GM19351 (cell line): Measurements from ENCODE around the gene ARHGAP26.

Source experiments
- ATAC-seq: cut with Tn5 transposase; IDR thresholded peaks from one replicate; pipeline ENCODE4 v1.9.1; 2021; ENCODE audit warnings: mild to moderate bottlenecking, moderate library complexity; ENCODE audit not compliant: unreplicated experiment

ARHGAP26 gene

DNA sequence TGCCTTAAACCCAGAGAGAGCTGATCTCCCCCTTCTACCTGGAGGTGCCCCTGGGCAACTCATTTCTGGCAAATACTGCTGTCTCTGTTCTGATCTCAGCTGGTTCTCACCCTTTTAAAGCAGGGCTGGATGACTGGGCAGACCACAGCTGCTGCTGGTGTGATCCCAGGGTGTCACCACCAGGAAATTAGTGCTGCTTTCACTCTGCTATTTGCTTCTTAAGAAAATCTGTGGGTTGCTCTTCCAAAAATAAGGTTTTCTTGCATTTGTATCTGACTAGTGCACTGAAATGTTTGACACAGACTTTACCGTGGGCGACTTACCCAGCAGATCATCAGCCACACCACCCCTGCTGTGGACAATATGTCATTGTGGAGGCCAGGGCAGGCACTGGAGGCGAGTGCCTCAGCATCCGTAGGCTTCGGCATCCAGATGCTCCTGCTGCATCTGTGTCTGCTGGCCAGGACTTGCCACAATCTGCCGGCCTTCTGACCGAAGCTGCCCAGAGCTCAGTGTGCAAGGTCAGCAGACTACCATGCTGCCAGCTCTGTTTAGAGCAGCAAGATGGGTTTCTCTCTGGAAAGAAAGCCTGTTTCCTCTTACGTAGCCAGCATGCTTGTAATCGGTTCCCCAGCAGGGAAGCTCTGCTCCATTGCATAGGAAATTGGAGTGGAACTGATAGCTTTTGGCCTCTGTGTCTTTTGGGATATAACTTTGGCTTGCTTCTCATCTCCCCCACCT is 13.6 kb downstream of the ARHGAP26 start:
- ATAC-seq = peak; percentile 81

DNA sequence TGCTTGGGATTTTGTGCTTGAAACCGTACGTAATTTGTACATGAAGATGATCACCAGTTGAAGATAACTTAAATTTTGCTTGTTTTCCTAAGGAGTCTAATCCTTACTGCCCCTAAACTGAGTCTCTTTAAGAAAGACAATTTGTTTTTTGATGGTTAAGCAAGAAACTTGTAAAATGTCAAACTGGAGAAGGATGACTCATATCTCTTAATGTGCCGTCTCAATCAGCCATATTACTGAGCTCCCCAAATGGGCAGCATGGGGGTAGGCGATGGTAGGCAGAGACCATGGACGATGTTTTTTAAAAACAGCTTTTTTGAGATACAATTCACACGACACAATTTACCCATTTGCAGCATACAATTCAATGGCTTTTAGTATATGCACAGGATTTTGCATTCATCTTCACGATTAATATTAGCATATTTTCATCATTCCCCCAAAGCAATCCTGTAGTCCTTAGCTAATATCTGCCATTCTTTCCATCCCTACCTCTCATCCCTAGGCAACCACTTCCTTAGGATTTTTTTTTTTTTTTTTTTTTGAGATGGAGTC is 14.3 kb downstream of the ARHGAP26 start:
- ATAC-seq = no peak

DNA sequence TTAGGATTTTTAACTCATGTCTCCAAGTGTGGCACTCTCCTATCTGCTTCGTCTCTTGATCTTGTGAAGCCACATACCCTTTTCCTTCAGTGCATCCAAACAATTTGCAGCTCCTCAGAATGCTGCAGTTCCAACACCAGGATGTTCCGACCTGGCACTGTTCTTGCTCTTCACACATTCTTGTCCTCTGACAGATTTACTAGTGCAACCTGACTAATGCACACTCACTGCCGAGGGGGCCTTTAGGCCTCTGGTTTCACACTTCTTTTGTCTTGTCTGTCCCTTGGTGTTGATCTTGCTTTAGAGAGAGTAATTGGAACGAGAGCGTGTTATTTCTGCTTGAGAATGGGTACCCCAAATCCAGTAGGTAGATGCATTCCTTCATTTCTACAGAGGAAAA is 15.0 kb downstream of the ARHGAP26 start:
- no peak for ATAC-seq

DNA sequence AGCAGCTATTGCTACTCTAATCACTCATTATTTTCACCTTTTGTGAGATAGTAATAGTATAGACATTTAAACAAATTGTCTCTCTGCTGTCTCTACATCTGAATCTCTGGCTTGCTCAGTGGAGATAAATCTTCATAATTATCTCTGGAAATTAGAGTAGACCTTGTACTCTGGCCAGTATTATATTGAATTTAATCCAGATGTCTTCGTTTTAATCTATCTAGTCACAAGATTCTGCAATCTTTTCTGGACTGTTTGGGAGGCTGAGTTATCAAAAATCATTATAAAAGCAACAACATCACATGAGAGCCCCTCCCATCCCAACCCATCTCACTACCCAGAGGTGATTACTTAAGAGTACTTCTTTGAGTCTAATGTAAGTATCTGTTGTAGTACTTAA is 19.0 kb downstream of the ARHGAP26 start:
- ATAC-seq = no peak

DNA sequence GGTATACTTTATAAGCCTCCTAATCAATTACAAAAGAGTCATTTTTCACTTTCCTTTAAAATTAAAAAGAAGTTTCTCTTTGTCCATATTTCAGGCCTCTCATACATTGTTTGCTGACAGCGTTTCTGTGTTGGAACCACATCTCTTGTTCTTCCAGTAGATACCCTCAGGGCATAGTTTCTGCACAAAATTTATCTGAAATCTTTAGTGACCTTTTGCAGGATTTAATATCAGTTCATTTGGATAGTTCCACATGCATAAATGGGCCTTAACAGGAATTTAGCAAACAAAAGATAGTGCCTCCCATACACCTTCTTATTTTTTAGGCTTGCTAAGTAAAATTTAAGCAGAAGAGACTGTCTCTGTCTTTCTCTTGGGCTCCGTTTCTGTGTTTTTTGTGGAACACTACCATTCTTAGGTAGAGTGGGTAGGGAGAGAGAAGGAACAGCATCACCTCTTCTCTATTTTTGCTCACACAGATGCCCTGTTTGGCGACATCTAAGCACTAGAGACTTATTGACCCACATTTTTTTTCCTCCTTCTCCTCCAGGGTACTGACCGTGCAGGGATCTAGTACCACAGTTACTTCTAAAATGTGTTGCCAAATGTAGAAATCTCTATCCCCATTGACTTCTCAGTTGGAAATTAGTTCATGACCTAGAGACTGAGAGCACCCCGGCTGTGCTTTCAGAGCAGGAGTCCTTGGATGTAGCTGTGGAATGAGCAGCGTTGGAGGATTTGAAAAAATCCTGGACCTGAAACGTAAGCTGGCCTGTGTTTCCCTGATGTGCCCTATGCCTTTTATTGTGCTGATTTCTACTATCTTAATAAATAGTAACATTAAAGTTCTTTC is 22.1 kb downstream of the ARHGAP26 start:
- ATAC-seq = no peak

DNA sequence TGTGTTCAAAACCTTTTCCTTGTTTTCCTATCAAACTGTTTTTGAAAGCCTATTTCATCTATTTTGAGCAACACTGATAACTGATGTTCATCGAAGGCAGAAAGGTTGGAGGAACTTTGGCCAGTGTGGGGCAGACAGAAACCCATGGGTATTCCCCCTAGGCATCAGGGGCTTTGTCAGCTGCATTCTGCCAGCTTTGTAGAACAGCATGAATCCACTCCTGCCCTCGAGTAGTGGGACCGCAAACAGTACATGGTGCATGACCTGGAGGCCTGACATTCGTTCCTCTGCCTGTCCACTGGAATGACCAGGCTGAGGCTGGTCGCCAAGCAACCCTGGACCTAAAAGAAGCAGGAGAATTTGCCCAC is 22.7 kb downstream of the ARHGAP26 start:
- ATAC-seq = no peak

DNA sequence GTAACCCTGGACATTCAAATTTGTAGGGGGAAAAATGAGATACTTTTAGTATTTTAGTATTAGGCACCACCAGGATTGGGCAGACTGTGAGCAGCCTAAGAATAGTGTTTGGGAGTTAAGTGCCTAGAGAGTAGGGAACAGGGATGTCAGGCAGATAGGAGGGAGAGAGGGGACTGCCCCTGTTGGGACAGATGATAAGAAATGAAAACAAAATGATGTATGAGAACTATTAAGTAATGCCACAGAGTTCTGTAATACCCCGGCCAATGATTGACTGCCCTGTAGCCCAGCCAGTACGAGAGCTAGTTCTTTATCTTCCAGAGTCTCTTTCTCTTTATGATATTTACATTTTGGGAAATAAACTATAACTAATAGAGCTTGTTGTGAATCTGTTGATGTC is 24.4 kb downstream of the ARHGAP26 start:
- no peak for ATAC-seq

DNA sequence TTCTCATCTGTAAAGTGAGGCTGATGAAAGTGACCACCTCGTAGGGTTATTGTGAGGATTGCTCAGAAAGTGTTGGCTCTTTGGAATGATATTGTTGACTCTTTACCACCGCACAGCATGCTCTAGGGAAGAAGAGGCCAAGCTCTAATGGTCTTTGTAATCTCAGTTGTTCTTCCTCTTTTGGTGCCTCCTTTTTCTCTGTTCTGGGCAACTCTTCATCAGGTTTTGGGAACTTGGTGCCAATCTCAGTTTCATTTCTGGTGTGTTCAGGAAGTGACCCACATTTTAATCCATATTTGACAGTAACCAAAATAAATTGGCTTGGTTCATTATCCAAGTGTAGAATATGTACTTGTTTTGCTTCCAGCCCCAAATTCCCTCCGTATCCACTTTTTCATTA is 25.1 kb downstream of the ARHGAP26 start:
- no peak for ATAC-seq

DNA sequence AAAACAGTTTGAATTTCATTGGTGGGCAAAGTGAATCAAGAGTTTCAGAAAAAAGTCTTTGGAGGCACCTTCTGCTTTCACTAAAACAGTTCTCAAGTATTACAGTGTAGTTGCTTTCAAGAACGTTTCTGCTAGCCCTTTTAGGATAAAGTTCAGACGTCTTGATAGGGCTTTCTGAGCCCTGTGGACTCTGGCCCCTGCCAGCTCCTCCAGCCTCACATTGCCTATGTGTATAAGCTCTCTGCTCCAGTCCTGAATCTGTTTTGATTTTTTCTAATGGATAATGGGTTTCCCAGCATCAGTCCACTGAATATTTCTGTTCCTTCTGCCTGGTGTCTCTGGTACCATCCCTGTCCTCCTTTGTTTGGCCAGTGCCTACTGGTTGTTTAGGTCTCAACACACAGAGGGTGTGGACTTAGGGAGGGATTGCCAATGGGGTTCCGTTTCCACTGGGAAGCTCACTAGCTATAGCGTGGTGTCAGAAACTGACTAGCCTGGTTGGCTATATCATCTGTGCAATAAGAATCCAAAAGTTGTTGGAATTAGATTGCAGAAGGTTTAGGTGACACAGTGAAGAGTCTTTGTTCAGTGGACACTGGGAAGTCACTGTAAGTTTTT is 26.4 kb downstream of the ARHGAP26 start:
- no peak for ATAC-seq

DNA sequence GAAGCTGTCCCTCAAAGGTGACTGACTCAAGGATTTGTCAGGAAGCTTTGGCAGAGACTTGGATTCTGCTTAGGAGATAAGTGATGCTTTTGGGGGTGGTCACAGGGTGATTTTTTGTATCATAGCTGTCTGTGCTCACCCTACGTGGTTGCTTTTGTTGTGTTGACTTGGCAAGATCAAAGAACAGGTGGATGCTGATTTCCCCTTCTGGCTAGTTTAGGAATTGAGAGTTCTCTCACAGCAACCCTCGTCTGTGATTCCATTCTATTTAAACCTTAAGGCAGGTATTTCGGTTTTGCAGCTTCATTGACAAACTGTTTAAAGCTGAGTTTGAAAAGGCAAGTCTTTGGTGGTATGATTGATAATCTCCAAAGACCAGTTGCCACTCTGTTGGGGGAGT is 27.2 kb downstream of the ARHGAP26 start:
- ATAC-seq = no peak

DNA sequence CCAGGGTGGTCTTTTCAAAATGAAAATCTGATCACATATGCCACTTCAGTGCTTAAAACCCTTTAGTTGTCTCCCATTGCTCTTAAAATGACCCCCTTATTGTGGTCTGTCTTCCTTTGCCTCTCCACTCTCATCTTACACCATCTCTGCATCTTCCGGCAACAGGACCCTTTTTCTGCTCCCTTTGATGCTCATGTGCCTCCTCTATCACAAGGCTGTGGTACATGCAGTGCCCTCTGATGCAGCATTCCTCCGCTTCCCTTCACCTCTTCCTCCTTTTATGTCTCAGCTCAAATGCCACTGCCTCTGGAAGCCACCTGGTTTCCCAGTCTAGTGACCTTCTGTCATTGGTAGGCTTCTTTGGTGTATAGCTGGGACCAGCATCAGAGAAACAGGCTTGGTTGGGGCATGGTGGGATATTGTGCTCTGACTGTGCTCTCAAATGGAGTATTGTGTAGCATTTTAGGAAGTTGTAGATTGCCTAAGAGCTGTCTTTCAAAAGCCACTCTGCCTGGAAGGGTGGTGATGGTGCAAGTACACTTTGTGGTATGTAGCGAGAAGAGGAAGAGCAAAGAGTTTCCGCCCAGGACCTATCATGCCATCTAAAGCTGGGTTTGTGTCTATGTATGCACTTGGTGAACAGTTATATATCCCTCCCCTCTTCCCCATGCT is 28.1 kb downstream of the ARHGAP26 start:
- ATAC-seq = no peak

DNA sequence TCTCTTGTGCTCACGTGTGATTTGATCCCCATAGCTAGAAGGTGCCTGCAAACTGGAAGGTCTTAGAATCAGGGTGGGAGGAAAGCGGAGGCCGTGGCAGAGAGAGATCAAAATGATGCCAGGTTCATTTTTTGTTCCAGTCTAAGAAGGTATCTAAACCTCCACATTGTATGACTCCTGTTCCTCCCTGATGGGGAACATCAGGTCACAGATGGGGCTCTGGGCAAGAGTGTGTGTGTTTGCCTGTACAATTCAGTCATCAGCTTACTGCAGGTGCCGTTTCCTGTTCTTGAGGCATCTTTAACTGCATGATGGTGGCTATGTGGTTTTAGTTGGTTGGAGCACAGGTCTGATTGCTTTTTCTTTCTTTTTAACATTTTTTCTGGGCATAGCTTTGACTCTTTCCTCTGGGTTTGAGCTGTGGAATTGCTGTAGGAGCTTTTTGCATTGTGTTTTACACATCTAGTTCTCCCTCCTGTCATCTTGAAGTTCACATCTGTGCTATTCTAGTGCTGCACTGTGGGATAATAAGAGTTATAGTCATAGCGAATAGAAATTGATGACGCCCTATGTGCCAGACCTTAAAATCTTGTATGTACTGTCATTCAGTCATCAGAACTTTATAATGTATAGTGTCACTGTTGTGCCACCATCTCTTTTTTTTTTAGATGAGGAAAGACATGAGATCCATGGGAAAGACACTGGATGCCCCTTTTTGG is 30.8 kb downstream of the ARHGAP26 start:
- ATAC-seq = peak; percentile 94

DNA sequence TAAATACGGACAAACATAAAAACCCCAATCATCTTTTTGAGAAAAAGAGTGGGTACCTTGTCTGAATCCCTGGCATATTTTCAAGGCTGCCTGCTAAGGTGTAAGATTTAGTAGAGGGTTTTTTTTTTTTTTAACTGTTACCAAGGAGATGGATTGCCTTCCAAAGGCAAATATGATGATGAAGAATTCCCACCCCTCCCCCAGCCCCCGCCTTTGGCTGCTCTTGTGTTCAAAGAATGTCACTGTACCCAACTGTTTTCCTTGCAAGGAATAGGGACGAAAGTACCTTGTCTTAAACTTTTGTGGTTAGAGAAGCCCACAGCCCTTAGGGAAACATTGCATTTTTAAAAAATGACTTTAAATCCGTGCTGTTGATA is 31.3 kb downstream of the ARHGAP26 start:
- no peak for ATAC-seq

DNA sequence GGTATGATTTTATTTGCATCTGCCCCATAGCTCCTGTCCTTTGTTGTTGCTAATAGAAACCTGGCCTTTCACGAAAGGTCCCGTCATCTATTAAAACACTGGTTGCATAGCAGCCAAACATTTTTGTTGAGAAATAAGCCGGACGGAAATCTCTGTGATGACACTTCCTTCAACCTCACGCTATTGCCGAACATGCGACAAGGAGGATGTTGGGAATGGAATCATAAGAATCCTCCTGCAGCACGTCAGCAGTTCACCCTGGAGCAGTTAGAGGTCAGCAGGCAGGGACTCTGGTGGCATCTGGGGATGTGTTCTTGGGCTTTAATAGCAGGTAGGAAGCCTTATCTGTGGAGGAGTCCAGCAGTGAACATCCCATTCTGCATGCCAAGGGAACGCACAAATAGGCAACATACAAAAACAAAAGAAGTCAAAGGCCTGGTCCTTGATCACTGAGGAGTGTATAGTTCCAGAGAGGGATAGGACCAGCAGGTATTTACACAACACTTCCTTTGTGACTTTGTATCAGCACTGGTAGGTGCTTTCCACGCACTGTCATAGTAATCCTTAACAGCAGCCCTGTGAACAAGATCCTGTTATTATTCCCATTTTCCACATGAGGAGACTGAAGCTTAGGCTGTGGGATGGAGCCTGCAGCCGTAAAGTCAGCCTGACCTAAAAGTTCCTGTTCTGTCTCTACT is 33.4 kb downstream of the ARHGAP26 start:
- no peak for ATAC-seq

DNA sequence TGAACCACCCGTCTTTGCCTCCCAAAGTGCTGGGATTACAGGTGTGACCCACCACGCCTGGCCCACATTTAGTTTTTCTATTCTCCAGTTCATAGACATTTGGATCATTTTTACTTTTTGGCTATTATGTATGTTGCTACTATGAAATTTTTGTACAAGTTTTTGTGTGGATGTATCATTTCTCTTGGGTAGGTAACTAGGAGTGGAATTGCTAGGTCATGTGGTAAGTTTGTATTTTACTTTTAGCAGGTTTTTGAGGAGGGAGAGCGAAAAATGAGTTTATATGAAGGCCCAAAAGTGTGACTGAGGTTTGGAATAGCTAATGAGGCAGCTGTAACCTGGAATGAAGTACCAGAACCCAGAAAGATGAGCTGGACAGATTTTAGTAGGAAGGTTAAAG is 35.2 kb downstream of the ARHGAP26 start:
- no peak for ATAC-seq

DNA sequence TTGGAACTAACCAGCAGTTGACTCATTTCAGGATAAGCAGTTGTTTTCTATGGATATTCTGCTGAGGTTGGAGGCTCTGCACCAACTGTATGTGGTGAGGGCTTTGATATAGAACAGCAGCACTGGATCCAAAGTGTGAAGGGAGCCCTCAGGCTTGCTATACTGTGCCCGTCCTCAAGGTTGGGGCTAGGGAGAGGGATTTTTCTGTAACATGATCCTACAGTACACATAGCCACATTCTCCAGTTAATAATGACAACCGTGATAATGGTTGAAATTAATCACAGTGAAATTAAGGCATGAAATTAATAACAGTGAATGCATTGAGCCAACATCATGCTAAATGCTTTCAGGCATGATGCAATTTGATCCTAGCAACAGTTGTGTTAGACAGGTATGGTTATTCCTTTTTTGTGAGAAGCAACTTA is 36.7 kb downstream of the ARHGAP26 start:
- no peak for ATAC-seq

DNA sequence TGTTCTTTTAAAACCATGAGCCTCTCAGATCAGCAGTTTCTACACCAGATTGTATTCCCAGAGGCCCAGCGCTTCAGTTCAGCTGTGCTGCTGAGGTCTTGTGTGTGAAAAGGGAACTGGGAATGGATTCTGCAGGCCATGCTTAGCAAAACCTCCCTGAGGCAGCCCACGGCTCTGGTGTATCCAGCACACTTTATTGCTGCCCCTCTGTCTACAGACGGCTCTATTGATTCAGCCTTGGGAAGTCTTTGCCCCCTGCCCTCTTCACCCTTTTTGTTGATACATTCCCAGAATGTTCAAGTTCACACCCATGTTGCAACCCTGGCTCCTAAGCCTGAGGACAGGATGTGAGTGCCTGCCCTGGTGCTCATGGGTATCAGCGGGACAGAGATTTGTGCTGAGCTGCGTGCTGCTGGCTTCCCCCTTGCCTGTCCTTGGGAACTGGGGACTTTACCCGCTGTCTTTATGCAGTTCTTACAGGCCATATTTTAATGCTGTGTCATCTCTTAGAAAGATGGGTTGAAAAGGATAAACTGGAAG is 37.3 kb downstream of the ARHGAP26 start:
- ATAC-seq = peak; percentile 73

DNA sequence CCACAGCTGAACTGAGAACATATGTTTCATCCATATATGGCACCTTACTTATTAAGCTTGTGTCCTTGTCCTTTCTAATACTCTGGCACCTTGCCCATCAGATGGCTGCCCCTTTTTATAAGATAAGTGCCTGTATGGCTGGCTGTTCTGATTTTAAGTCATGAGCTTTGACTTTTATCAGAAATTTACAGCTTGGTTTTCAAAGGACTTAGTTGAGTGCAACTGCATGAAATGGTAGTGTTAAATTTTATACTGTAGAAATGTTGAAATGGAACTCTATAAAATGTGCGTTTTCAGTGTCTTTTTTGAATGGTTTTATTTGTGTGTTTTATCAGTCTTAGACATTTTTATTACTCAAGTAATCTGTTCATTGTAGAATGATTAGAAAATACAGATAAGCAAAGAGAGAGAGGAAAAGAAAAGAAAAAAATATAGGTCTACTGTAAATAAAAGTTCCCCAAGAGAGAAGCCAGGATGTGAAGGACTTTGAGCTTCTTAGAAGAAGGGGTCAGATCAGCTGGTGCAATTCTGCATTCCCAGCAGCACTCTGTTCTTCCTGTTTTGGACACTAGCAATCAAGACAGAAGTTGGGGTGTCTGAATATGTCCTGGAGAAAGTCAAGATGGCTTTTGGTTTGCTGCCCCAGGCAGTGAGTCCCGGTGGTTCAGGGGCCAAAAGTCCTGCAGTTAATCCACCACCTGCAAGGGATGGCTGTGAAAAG is 38.9 kb downstream of the ARHGAP26 start:
- no peak for ATAC-seq

DNA sequence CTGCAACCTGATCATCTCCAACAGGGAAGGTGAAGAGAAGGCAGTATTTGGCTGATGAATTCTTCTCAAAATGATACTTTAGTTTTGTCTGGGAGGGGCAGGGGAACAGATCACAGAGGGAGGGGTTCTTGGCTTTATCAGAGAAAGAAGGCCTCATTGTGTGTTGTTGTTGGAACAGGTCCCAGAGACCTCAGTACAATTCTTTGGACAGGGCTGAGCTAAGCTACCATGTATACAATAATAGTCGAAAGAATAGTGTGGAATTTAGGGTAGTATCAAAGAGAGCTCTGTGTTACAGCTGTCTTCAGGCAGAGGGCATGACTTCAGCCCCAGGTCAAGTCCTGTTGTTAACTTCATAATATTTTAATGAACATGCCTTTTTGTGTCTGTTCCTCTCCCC is 39.9 kb downstream of the ARHGAP26 start:
- ATAC-seq = no peak
